ENCODE results near the gene STX16.

Gene STX16

GRCh38 chr20:58703765-58704371 lies 52.8 kb downstream of the STX16 start:
- Histone ChIP-seq H3K9me2 (ENCODE audit: low read depth, low read length) (no peaks in the 10 kb centered on the region), H2AFZ (ENCODE audit: low read length) (no peak overlapping the region), H3K4me1 (ENCODE audit: insufficient read depth, low read length, severe bottlenecking) (no peaks in the 10 kb centered on the region), H3K9me3 (ENCODE audit: low read length) (no peaks in the 10 kb centered on the region), H3F3A (ENCODE audit: insufficient read depth, low read length) (no peaks in the 10 kb centered on the region), H3K79me2 (ENCODE audit: insufficient read depth, low read length) (no peaks in the 10 kb centered on the region), H3K9ac (ENCODE audit: low read length) (no peak overlapping the region), H3K4me2 (ENCODE audit: low read length) (no peak overlapping the region), H3K4me3 (ENCODE audit: low read depth, low read length, poor library complexity, severe bottlenecking) (no peak overlapping the region), H4K20me1 (ENCODE audit: insufficient read depth, low read length) (no peaks in the 10 kb centered on the region), H3K27ac (ENCODE audit: low read depth, low read length, poor library complexity, severe bottlenecking) (no peak overlapping the region), H3K27me3 (ENCODE audit: insufficient read depth, low read length) (no peaks in the 10 kb centered on the region), H3K36me3 (ENCODE audit: insufficient read depth, low read length) (peaks cover 17% of the 10 kb centered on the region; the same call in 1 of the 2 replicates)
- TF ChIP-seq EZH2 (IDR thresholded peaks at IDR 0.05; ENCODE audit: borderline replicate concordance, low read length) (no peak), CTCF (IDR thresholded peaks at IDR 0.05; ENCODE audit: low read length) (no peak)

- H3K27me3 ChIP-seq (ENCODE audit: insufficient read depth, low read length) = no peaks in the 10 kb centered on the region
- no peaks in the 10 kb centered on the region for H3K9me2 ChIP-seq (ENCODE audit: low read depth, low read length)
- no peak overlapping the region for H3K9ac ChIP-seq (ENCODE audit: low read length)
- H3K4me2 ChIP-seq (ENCODE audit: low read length) = no peak overlapping the region
- H2AFZ ChIP-seq (ENCODE audit: low read length) = no peak overlapping the region
- H3K36me3 ChIP-seq (ENCODE audit: insufficient read depth, low read length) = peaks cover 11% of the 10 kb centered on the region; the same call in 1 of the 2 replicates
- H3K79me2 ChIP-seq (ENCODE audit: insufficient read depth, low read length) = no peaks in the 10 kb centered on the region
- no peak for TF ChIP-seq CTCF (IDR thresholded peaks at IDR 0.05; ENCODE audit: low read length)
- no peak for TF ChIP-seq EZH2 (IDR thresholded peaks at IDR 0.05; ENCODE audit: borderline replicate concordance, low read length)
- H3K4me1 ChIP-seq (ENCODE audit: insufficient read depth, low read length, severe bottlenecking) = no peaks in the 10 kb centered on the region
- H3F3A ChIP-seq (ENCODE audit: insufficient read depth, low read length) = no peaks in the 10 kb centered on the region
- H3K9me3 ChIP-seq (ENCODE audit: low read length) = no peaks in the 10 kb centered on the region
- no peak overlapping the region for H3K4me3 ChIP-seq (ENCODE audit: low read depth, low read length, poor library complexity, severe bottlenecking)
- H4K20me1 ChIP-seq (ENCODE audit: insufficient read depth, low read length) = no peaks in the 10 kb centered on the region
- no peak overlapping the region for H3K27ac ChIP-seq (ENCODE audit: low read depth, low read length, poor library complexity, severe bottlenecking)
Observed at GRCh38 chr20:58705208-58705926, 54.3 kb downstream of the STX16 start.

GRCh38 chr20:58706150-58706892 lies 55.2 kb downstream of the STX16 start:
- H3K36me3 ChIP-seq (ENCODE audit: insufficient read depth, low read length) = peaks cover 11% of the 10 kb centered on the region; the same call in 1 of the 2 replicates
- no peak overlapping the region for H3K4me2 ChIP-seq (ENCODE audit: low read length)
- H4K20me1 ChIP-seq (ENCODE audit: insufficient read depth, low read length) = no peaks in the 10 kb centered on the region
- no peak overlapping the region for H3K27ac ChIP-seq (ENCODE audit: low read depth, low read length, poor library complexity, severe bottlenecking)
- no peaks in the 10 kb centered on the region for H3K79me2 ChIP-seq (ENCODE audit: insufficient read depth, low read length)
- no peak overlapping the region for H3K9ac ChIP-seq (ENCODE audit: low read length)
- no peaks in the 10 kb centered on the region for H3K4me1 ChIP-seq (ENCODE audit: insufficient read depth, low read length, severe bottlenecking)
- TF ChIP-seq CTCF (IDR thresholded peaks at IDR 0.05; ENCODE audit: low read length) (no peak), EZH2 (IDR thresholded peaks at IDR 0.05; ENCODE audit: borderline replicate concordance, low read length) (no peak)
- no peaks in the 10 kb centered on the region for H3K9me3 ChIP-seq (ENCODE audit: low read length)
- no peaks in the 10 kb centered on the region for H3F3A ChIP-seq (ENCODE audit: insufficient read depth, low read length)
- no peak overlapping the region for H3K4me3 ChIP-seq (ENCODE audit: low read depth, low read length, poor library complexity, severe bottlenecking)
- H3K9me2 ChIP-seq (ENCODE audit: low read depth, low read length) = no peaks in the 10 kb centered on the region
- H2AFZ ChIP-seq (ENCODE audit: low read length) = no peak overlapping the region
- H3K27me3 ChIP-seq (ENCODE audit: insufficient read depth, low read length) = no peaks in the 10 kb centered on the region
